ENCODE results near the gene C16orf54. TPM values are rescaled to one million over a fixed set of nuclear protein-coding genes. Genes with fewer than 3 reads are reported as not detected.
"Not testable (repeated sequence)": the region's sequence is repeated elsewhere in the genome, so short reads cannot be mapped to it uniquely, and the experiment has no call there.

The C16orf54 gene
- total and polyA plus RNA-seq, 7 donors = 0.03 to 0.57 (median 0.24) TPM

DNA sequence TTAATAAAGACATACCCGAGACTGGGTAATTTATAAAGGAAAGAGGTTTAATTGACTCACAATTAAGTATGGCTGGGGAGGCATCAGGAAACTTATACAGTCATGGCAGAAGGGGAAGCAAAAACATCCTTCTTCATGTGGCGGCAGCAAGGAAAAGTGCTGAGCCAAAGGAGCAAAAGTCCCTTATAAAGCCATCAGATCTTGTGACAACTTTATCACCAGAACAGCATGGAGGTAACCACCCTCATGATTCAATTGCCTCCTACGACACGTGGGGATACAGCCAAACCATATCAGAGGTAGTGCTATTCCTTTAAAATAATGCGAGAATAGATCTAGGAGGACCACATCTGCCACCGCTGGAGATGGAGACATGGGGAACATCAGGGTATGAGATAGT lies 9.0 kb downstream of the C16orf54 start:
- Histone ChIP-seq H3K4me3 (no peak overlapping the region), H3K27ac (no peak overlapping the region), H3K27me3 (ENCODE audit: insufficient read depth in 3 of 3, low read length in 2 of 3) (peaks cover 0 to 4% (median 0%) of the 10 kb centered on the region in 3 donors), H3K4me1 (no peaks in the 10 kb centered on the region), H3K36me3 (ENCODE audit: insufficient read depth in 1 of 2, low read depth in 1 of 2) (no peaks in the 10 kb centered on the region), H3K9me3 (no peaks in the 10 kb centered on the region)
- WGBS, 3 donors = 66 to 74% (median 71%) methylated on average over 6 of the region's 6 CpGs
- no peak for DNase-seq
- no peak for ATAC-seq
- intact Hi-C loops (cut with DNase I) = no loop called here
- TF ChIP-seq, protein P1, sequence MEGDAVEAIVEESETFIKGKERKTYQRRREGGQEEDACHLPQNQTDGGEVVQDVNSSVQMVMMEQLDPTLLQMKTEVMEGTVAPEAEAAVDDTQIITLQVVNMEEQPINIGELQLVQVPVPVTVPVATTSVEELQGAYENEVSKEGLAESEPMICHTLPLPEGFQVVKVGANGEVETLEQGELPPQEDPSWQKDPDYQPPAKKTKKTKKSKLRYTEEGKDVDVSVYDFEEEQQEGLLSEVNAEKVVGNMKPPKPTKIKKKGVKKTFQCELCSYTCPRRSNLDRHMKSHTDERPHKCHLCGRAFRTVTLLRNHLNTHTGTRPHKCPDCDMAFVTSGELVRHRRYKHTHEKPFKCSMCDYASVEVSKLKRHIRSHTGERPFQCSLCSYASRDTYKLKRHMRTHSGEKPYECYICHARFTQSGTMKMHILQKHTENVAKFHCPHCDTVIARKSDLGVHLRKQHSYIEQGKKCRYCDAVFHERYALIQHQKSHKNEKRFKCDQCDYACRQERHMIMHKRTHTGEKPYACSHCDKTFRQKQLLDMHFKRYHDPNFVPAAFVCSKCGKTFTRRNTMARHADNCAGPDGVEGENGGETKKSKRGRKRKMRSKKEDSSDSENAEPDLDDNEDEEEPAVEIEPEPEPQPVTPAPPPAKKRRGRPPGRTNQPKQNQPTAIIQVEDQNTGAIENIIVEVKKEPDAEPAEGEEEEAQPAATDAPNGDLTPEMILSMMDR (IDR thresholded peaks at IDR 0.05) = no peak

- Histone ChIP-seq H3K9me3 (no peaks in the 10 kb centered on the region), H3K27ac (no peak overlapping the region), H3K4me1 (no peaks in the 10 kb centered on the region), H3K27me3 (ENCODE audit: insufficient read depth in 3 of 3, low read length in 2 of 3) (peaks cover 0 to 4% (median 0%) of the 10 kb centered on the region in 3 donors), H3K4me3 (no peak overlapping the region), H3K36me3 (ENCODE audit: insufficient read depth in 1 of 2, low read depth in 1 of 2) (no peaks in the 10 kb centered on the region)
- DNase-seq (no peak), ATAC-seq (no peak)
- TF ChIP-seq, protein P1 (IDR thresholded peaks at IDR 0.05) = no peak
- intact Hi-C loops (cut with DNase I) = no loop called here
- 17 to 29% (median 20%) methylated on average over 5 of the region's 5 CpGs for WGBS, 3 donors
Observed at GRCh38 chr16:29736112-29736511, 9.7 kb downstream of the C16orf54 start.

DNA sequence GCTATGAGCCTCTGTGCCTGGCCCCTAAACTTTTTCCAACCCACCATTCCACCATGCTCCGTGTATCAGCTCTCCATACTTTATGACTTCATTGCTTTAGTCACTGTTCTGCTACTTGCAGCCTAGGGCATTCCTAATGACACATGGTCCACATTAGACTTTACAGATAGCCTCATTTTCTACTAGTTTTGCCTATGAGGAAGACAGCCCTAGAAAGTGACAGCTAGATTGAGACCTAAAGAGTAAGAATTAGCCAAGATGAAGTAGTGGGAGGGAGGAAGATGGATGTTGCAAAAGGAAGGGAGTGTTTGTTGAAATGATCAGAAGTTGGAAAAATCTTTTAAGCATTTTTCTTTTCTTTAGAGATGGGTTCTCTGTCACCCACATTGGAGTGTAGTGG lies 11.0 kb downstream of the C16orf54 start:
- intact Hi-C loops (cut with DNase I) = no loop called here
- Histone ChIP-seq H3K27me3 (ENCODE audit: insufficient read depth in 3 of 3, low read length in 2 of 3) (peaks cover 0 to 4% (median 0%) of the 10 kb centered on the region in 3 donors), H3K9me3 (no peaks in the 10 kb centered on the region), H3K4me3 (no peak overlapping the region), H3K4me1 (no peaks in the 10 kb centered on the region), H3K27ac (no peak overlapping the region), H3K36me3 (ENCODE audit: insufficient read depth in 1 of 2, low read depth in 1 of 2) (no peaks in the 10 kb centered on the region)
- TF ChIP-seq, protein P1 (IDR thresholded peaks at IDR 0.05) = no peak
- ATAC-seq (no peak), DNase-seq (no peak)
- 4 to 62% (median 58%) methylated on average over 1 of the region's 1 CpG for WGBS, 3 donors

DNA sequence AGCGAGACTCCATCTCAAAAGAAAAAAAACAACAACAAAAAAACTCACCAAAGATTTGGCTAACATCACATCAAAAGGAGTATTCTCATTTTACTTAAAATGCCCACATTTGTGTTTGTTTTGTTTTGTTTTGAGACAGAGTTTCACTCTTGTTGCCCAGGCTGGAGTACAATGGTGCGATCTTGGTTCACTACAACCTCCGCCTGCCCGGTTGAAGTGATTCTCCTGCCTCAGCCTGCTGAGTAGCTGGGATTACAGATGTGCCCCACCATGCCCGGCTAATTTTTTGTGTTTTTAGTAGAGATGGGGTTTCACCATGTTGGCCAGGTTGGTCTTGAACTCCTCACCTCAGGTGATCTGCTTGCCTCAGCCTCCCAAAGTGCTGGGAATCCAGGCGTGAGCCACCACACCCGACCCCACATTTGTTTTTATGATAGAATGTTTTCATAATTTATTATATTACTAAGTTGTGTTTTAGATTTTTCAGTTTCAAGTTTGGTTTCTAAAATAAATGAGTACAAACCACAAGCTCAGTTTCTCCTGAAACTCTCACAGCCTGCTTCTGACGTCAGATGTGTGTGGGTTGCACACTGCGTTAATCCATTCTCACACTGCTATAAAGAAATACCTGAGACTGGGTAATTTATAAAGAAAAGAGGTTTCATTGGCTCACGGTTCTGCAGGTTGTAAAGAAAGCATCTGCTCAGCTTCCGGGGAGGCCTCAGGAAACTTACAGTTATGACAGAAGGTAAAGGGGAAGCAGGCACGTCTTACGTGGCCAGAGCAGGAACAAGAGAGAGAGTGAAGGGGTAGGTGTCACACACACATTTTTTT lies 13.8 kb downstream of the C16orf54 start:
- H3K4me1 ChIP-seq; H3K36me3 ChIP-seq (ENCODE audit: insufficient read depth in 1 of 2, low read depth in 1 of 2); H3K27ac ChIP-seq; H3K9me3 ChIP-seq; intact Hi-C loops (cut with DNase I); H3K27me3 ChIP-seq (ENCODE audit: insufficient read depth in 3 of 3, low read length in 2 of 3); H3K4me3 ChIP-seq; DNase-seq; ATAC-seq: not testable (repeated sequence)
- WGBS, 3 donors = 81 to 83% (median 81%) methylated on average over 13 of the region's 13 CpGs

- ATAC-seq = no peak
- intact Hi-C loops (cut with DNase I) = no loop called here
- 45 to 50% (median 50%) methylated on average over 7 of the region's 7 CpGs for WGBS, 3 donors
- H3K4me1 ChIP-seq = no peaks in the 10 kb centered on the region
- no peaks in the 10 kb centered on the region for H3K9me3 ChIP-seq
- no peak overlapping the region for H3K27ac ChIP-seq
- TF ChIP-seq, protein P1 (IDR thresholded peaks at IDR 0.05) = no peak
- H3K36me3 ChIP-seq (ENCODE audit: insufficient read depth in 1 of 2, low read depth in 1 of 2) = no peaks in the 10 kb centered on the region
- DNase-seq = no peak
- H3K27me3 ChIP-seq (ENCODE audit: insufficient read depth in 3 of 3, low read length in 2 of 3) = peaks cover 0 to 4% (median 0%) of the 10 kb centered on the region in 3 donors
- H3K4me3 ChIP-seq = no peak overlapping the region
Observed at GRCh38 chr16:29730649-29731048, 15.1 kb downstream of the C16orf54 start.

All from psoas muscle (tissue), 8 donors.